ENCODE results near the gene MDFIC2.

The MDFIC2 gene

GRCh38 chr3:70150599-70150998, 161.8 kb downstream of the MDFIC2 start:
- TF ChIP-seq ZBTB7A (IDR thresholded peaks at IDR 0.05; ENCODE audit: low read depth) (no peak), REST (IDR thresholded peaks at IDR 0.05; ENCODE audit: low read depth) (no peak), MAX (IDR thresholded peaks at IDR 0.05) (no peak), TEAD4 (IDR thresholded peaks at IDR 0.05) (no peak), FOXM1 (IDR thresholded peaks at IDR 0.05; ENCODE audit: borderline replicate concordance, low read depth) (no peak), YY1 (IDR thresholded peaks at IDR 0.05; ENCODE audit: low read depth) (no peak), NFIC (IDR thresholded peaks at IDR 0.05) (no peak), EP300 (IDR thresholded peaks at IDR 0.05; ENCODE audit: borderline replicate concordance) (no peak), USF1 (IDR thresholded peaks at IDR 0.05) (no peak), TAF1 (IDR thresholded peaks at IDR 0.05; ENCODE audit: low read depth) (no peak)

GRCh38 chr3:70149714-70150400, 162.6 kb downstream of the MDFIC2 start:
- TF ChIP-seq CREB1 (IDR thresholded peaks at IDR 0.05; ENCODE audit: low read depth), result no peak
- TF ChIP-seq TEAD4 (IDR thresholded peaks at IDR 0.05), result no peak
- TF ChIP-seq NFIC (IDR thresholded peaks at IDR 0.05), result no peak
- TF ChIP-seq CEBPB (IDR thresholded peaks at IDR 0.05), result no peak
- no peak for TF ChIP-seq EP300 (IDR thresholded peaks at IDR 0.05; ENCODE audit: borderline replicate concordance)
- TF ChIP-seq USF1 (IDR thresholded peaks at IDR 0.05), result no peak
- TF ChIP-seq REST (IDR thresholded peaks at IDR 0.05; ENCODE audit: low read depth), result no peak
- TF ChIP-seq ZBTB7A (IDR thresholded peaks at IDR 0.05; ENCODE audit: low read depth), result no peak
- TF ChIP-seq FOXM1 (IDR thresholded peaks at IDR 0.05; ENCODE audit: borderline replicate concordance, low read depth), result no peak
- TF ChIP-seq YY1 (IDR thresholded peaks at IDR 0.05; ENCODE audit: low read depth), result no peak
- TF ChIP-seq EGR1 (IDR thresholded peaks at IDR 0.05), result no peak
- TF ChIP-seq TCF12 (IDR thresholded peaks at IDR 0.05; ENCODE audit: low read depth), result no peak
- TF ChIP-seq MAX (IDR thresholded peaks at IDR 0.05), result no peak
- TF ChIP-seq TAF1 (IDR thresholded peaks at IDR 0.05; ENCODE audit: low read depth), result no peak
- no peak for TF ChIP-seq RAD21 (IDR thresholded peaks at IDR 0.05; ENCODE audit: low read depth)
